ENCODE measurements around the gene ZFYVE16.
"Not testable (repeated sequence)": the region's sequence is repeated elsewhere in the genome, so short reads cannot be mapped to it uniquely, and the experiment has no call there.

The ZFYVE16 gene

DNA sequence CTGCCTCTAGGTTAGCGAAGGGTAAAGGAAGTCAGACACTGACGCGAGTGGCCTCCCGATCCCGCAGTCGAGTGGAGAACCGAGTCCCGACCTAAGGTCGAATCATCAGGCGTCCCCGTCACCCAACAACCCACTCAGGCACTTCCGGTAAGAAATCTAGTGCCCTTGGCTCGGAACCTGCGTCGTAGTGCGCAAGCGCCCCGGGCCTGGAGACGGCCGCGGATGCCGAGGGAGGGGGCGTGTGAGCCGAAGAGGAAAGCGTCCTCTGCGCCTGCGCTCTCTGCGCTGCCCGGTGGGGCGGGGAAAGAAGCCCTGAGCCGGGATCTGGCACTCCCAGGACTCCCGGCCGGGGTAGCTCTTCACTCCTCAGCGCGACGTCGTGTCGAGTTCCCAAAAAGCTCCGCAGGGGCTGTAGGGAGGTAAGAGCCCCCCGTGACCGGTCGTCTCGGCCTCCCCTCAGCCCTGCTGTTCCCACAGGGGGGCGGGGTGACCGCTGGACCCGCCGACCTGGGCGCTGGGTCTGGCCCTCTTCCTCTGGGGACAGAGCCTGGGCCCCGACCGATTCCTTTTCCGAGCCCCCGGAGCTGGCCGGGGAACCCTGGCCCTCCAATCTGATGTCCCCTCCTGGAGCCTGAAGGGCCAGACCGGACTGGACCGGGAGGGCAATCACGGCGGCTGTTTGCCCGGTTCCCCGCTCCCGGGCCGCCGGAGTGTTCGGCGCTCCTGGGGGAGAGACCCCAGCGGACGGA lies at the start of gene ZFYVE16:
ZFYVE16 (plus strand) TSS at position 330 of the 749 bp plus-strand sequence. CDS start 26,084 bp downstream, outside the sequence.
- DNase-seq (ENCODE audit: low spot score) = peak; percentile 100

- DNase-seq (ENCODE audit: low spot score) = no peak
Observed at GRCh38 chr5:80360914-80361444, 46.9 kb upstream of the ZFYVE16 start.

- no peak for DNase-seq (ENCODE audit: low spot score)
Observed at GRCh38 chr5:80364892-80365291, 43.0 kb upstream of the ZFYVE16 start.

DNA sequence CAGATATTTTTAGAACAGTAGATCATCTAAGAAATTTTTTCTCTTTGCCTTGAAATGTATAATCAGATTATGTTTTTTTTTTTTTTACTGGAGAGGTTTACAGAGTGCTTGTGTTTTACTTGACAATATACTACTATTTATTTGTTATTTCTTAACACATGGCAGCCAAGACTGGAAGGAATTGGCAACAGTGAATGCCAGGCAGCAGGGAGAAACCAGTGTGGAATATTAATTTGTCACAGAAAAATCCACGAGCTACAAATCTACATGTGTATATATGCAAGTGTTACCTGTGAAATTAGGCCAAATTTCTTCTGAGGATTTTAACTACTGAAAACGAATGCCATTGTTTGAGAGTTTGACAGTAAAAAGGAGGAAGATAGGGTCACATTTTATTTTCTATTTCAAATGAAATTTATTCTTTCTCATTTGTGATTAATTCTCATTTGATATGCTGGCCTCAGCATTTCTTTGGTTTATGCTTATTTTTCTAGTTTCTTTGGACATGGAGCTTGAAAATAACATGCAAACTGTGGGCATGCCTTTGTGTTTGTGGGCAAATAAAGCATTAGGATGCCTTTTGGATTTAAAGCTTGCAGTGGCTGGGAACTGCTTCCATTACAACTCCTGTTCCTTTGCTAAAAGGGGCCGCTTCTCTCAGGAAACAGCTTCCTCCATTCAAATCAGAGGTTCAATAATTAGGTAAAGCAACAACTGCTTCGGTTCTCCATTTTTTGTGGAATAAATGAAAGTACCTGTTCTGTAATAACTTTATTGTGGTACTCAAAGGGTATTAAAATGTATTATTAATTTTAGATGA lies 39.0 kb upstream of the ZFYVE16 start:
- no peak for DNase-seq (ENCODE audit: low spot score)

- no peak for DNase-seq (ENCODE audit: low spot score)
Observed at GRCh38 chr5:80369521-80369920, 38.3 kb upstream of the ZFYVE16 start.

DNA sequence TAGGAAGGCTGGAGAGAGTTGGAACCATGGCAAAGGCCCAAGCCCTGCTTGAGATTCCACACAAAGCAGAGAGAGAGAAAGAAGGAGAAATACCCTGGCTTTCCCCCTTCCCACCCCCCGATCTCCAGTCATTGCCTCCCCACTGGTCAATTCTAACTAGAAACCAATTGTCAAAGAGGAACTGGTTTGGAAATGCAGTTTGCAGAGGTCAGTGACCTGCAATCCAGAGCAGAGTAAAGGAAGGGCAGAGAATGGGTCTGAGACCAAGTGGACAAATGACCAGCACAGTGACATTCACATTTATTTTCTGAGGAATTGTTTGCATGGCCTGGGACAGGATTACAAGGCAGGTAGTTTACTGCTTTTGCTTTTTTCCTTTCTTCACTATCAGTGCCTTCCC lies 37.5 kb upstream of the ZFYVE16 start:
- no peak for DNase-seq (ENCODE audit: low spot score)

DNA sequence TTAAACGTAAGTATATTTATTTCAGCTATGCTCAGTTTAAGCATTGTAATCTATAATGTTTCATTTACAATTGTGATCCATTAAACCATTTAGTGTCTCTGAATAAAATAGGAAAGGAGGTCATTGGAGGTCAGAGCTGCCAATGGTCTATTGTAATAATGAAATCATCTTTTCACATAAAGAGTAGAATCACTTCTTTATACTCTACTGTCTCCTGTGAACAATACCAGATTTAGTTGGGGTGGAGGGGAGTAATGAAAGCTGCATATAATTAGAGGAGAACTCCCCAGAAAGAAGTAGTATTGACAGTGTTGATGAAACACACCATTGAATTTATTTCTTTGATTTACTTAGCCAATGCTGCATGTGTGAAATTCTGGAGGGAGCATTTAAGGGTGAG lies 35.1 kb upstream of the ZFYVE16 start:
- DNase-seq (ENCODE audit: low spot score) = no peak

GRCh38 chr5:80374188-80374587 lies 33.7 kb upstream of the ZFYVE16 start:
- no peak for DNase-seq (ENCODE audit: low spot score)

GRCh38 chr5:80376557-80376956 lies 31.3 kb upstream of the ZFYVE16 start:
- no peak for DNase-seq (ENCODE audit: low spot score)

GRCh38 chr5:80382488-80382887 lies 25.4 kb upstream of the ZFYVE16 start:
- DNase-seq (ENCODE audit: low spot score) = no peak

- no peak for DNase-seq (ENCODE audit: low spot score)
Observed at GRCh38 chr5:80387063-80387768, 20.6 kb upstream of the ZFYVE16 start.

- DNase-seq (ENCODE audit: low spot score) = no peak
Observed at GRCh38 chr5:80389580-80389979, 18.3 kb upstream of the ZFYVE16 start.

- DNase-seq (ENCODE audit: low spot score) = not testable (repeated sequence)
Observed at GRCh38 chr5:80390413-80390812, 17.5 kb upstream of the ZFYVE16 start.

GRCh38 chr5:80391267-80391666 lies 16.6 kb upstream of the ZFYVE16 start:
- DNase-seq (ENCODE audit: low spot score) = not testable (repeated sequence)

DNA sequence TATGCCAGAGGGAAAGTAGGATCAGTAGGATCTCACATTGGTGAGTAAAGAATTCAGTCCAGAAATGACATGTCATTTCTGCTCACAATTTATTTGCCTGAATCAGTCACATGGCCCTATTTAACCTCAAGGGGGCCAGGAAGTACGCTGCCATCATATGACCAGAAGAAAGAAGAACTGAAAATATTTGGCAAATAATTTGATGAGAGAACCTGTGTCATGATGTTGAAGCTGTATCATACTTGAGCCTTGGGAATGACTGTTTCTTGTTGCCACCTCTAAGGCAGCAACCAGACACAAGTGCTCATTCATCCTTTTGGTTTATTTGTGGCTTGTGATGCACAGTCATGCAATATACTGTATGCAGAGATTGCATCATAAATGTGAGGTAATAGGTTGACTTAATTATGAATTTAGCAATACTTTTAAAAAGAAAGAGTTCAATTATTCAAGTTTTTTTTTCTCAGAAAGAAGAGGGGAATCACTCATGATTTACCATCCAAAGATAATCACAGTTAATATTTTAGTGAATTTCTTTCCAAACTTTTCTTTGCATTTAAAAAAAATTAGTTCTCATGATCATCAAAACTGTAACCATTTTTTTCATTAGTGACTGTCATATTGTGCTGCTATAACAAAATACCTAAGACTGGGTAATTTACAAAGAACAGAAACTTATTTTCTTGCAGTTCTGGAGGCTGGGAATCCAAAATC lies 8.2 kb upstream of the ZFYVE16 start:
- DNase-seq (ENCODE audit: low spot score) = no peak

DNA sequence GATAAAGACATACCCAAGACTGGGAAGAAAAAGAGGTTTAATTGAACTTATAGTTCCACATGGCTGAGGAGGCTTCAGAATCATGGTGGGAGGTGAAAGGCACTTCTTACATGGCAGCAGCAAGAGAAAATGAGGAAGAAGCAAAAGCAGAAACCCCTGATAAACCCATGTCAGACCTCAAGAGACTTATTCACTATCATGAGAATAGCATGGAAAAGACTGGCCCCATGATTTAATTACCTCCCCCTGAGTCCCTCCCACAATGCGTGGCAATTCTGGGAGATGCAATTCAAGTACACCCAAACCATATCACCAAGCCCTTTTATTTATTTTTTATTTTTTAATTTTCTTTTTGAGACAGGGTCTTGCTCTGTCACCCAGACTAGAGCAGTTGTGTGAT lies 7.5 kb upstream of the ZFYVE16 start:
- DNase-seq (ENCODE audit: low spot score) = not testable (repeated sequence)

DNA sequence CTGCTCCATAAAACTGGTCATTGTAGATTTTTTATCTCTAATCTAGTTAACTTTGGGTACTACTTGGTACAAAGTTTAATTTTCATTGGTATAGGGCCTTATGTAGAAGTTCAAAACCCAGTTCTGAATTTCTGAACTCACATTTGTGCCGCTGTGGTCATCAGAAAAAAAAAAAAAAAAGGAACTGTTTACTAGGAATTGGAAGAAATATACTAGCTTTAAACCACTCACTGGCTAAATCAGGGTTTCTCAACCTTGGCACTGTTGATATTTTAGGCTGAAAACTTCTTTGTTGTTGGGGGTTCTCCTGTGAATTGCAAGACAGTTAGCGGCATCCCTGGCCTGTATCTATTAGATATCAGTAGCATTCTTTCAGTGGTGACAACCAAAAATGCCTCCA lies 4.1 kb upstream of the ZFYVE16 start:
- no peak for DNase-seq (ENCODE audit: low spot score)

GRCh38 chr5:80406980-80407734 lies 707 bp upstream of the ZFYVE16 start:
- no peak for DNase-seq (ENCODE audit: low spot score)

- DNase-seq (ENCODE audit: low spot score) = peak; percentile 70
Observed at GRCh38 chr5:80408484-80409366, 861 bp downstream of the ZFYVE16 start.
